Placental epithelial cell (primary cell): ENCODE measurements around the gene SSBP1. TPM values are rescaled to one million over a fixed set of nuclear protein-coding genes. Genes with fewer than 3 reads are reported as not detected.

Source experiments
- small RNA-seq: library from RNA; depleted of rRNA; stranded (forward); fragments of <200 nt; gene quantifications from one replicate; pipeline ENCODE3, GENCODE V24; 2012
- total RNA-seq: library from RNA; depleted of rRNA; stranded (reverse); fragments of >200 nt; gene quantifications from 2 replicates; pipeline ENCODE4 v1.2.3, GENCODE V29; 2012

Gene SSBP1, protein sequence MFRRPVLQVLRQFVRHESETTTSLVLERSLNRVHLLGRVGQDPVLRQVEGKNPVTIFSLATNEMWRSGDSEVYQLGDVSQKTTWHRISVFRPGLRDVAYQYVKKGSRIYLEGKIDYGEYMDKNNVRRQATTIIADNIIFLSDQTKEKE
- total RNA-seq: 58.5 and 81.2 TPM in 2 replicates

GRCh38 chr7:141737836-141738591 lies at the start of gene SSBP1:
SSBP1 (plus strand) TSS chr7:141738358; CDS start chr7:141739167, 809 bp downstream.

GRCh38 chr7:141702047-141702567 lies 36.1 kb upstream of the SSBP1 start, which contains the start of gene DENND11:
DENND11 (minus strand) TSS chr7:141702166; CDS start chr7:141702153, 13 bp downstream.

DNA sequence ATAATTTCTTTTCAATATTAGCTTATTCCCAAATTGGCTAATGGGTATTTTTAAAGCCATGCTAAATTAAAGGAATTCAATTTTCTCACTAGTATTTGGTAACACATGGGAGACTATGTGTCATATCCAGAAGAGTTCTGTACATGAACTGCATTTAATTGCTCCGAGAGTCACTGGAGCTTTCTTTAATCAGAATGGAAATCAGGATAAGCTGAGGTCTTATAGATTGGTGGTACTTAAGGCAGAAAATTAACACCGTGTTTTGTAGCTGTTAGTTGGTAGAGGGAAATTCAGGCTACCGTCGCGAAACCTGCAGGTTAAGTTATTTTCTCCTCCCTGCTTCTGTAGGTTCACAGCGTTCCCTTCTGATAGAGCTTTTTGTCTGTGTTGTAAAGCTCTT lies 29.8 kb upstream of the SSBP1 start, which contains the start of gene WEE2:
Gene WEE2, plus strand, starts transcription at position 3 of the 400 bp plus-strand sequence. CDS start 406 bp downstream, outside the sequence.

DNA sequence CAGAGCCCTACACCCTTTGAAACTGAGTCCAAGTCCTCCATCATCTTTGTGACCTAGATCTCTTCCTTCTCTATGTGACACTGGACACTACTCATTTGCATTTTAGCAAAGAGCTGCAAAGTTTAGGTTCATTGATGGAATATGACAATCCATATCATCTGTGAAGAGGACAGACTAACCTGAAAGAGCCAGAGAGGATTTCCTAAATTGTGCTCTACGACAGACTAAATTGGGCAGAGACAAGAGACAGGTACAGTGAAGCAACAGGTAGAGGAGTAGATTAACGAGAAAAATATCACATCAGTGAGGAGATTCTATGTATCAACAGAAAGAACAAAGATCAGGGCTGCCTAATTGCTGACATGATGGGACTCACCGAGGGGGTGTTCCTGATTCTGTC lies 25.6 kb downstream of the SSBP1 start, which contains the start of gene TAS2R3:
Gene TAS2R3, plus strand, starts transcription at position 301 of the 400 bp plus-strand sequence. Its CDS starts 62 bp downstream, at position 363.

GRCh38 chr7:141776374-141776773 lies 38.2 kb downstream of the SSBP1 start, which contains the start of gene TAS2R4:
TAS2R4 (plus strand) TSS chr7:141776674; CDS start chr7:141778489, 1,815 bp downstream.

GRCh38 chr7:141789917-141790316 lies 51.8 kb downstream of the SSBP1 start, which contains the start of gene TAS2R5:
TAS2R5 (plus strand) TSS chr7:141790217; CDS start chr7:141790362, 145 bp downstream.

Small RNA genes lying within 50 kb of the gene (small RNA-seq; reads per million reads assigned to genes)
- not detected for gene RNU1-82P

Other genes with a start within 250 kb of the SSBP1 start
- gene AGK, start 186.9 kb upstream of the SSBP1 start, total RNA-seq: 15.3 and 24.0 TPM in 2 replicates
- 6.0 and 7.5 TPM in 2 replicates for gene DENND11, start 36.2 kb upstream of the SSBP1 start, total RNA-seq
- not detected in 2 replicates for gene WEE2, start 30.0 kb upstream of the SSBP1 start, total RNA-seq
- gene TAS2R3, start 25.7 kb downstream of the SSBP1 start, total RNA-seq: 2.1 and 3.5 TPM in 2 replicates
- 2.1 and 4.3 TPM in 2 replicates for gene TAS2R4, start 38.3 kb downstream of the SSBP1 start, total RNA-seq
- 2.6 and 3.5 TPM in 2 replicates for gene TAS2R5, start 51.9 kb downstream of the SSBP1 start, total RNA-seq
- not detected in 2 replicates for gene PRSS37, start 103.1 kb downstream of the SSBP1 start, total RNA-seq
- not detected in 2 replicates for gene OR9A4, start 178.0 kb downstream of the SSBP1 start, total RNA-seq
- gene CLEC5A, start 208.6 kb downstream of the SSBP1 start, total RNA-seq: not detected in 2 replicates
- gene TAS2R38, start 235.4 kb downstream of the SSBP1 start, total RNA-seq: under 0.01 TPM in 1 of 2 replicates, not detected in the other